Stimulated activated CD8-positive, alpha-beta memory T cell treated with anti-CD3 and anti-CD28 coated beads, Interleukin-7, amount 100 ng/mL, for 1 hour (primary cell): ENCODE data around the gene DCC.

Source experiments
- DNase-seq, 2 donors: peaks; one replicate each; pipeline ENCODE4 v3.0.0-alpha.2; 2020; ENCODE audit warnings: low read depth in 2 of 2

Gene DCC

DNA sequence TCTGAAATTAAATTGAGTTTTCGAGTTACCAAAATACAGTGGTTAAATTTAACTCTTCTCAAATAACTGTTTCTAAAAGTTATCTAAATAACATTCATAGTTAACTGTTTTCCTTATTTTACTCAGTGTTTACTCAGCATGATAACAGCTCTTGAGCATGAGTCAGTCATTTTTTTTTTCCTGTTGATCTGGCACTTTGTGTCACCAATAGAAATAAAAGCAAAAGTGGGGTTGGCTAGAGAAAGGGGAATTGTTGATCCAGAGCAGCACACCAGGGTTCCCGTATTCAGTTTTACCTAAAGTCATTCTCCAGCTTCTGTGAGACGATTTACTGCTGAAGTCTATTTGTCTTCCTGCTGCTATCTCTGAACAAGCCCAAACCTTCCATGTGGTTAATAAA is 851.6 kb downstream of the DCC start:
- no peak for DNase-seq

DNA sequence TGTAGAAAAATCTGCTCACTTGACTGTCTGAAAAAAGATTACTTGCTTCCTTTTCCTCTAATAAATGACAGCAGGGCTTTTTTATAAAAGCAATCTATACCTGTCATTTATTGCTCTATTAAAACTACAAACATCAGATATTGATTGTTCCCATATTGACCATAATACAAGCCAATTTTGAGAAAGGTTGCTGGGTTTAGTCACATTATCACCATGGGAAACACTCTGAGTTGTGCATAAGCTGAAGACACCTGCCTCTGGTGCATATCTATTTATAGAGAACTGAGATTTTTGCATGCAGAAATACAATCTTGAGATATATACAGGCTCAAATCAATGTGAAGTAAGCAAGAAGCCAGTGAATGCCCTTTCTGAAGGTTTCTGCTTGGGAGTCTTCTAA is 853.9 kb downstream of the DCC start:
- no peak for DNase-seq

DNA sequence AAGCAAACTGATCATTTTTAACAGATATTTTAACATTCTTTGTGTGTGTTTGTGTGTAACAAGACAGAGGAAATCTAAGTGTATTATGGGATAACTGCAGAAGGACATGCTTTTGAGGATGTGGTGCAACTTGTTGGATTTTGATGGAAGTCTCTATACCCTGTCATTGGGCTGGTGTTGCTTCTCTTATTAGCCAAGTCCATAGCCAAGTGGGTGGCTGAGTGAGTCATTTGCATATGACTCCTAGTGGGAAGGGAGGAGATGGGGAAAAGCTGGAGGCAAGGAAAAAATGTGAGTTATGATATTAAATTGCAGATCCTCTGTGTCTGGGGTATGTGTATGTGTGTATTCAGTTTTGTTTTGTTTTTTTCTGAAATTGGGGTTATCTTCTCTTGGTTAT is 879.9 kb downstream of the DCC start:
- DNase-seq = no peak

DNA sequence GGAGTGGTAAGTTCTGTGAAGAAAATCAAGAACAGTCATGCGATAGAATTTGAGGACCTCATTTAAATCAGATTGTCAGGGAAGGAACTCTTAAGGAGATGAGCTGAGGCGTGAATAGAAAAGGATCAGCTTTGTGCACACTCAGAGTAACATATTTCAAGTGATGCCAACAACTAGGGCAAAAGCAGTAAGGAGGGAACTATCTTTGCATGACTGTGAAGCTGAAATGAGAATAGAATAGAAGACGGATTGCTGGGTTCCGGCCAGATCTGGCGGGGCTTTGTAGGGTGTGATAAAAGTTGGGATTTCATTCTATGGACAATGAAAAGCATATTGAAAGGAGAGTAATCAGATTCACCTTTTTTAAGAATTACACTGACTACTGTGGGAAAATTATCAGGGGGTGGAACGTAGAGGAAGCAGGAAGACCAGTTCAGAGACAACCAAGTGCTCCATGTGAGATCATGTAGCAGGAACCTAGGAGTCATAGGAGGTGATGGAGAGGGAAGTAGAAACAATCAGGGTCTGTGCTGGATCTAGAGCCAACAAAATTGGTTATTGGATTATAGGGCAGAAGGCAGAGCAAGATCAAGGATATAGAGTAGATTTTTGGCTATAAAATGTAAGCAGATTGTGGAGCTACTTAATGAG is 884.3 kb downstream of the DCC start:
- DNase-seq = no peak

DNA sequence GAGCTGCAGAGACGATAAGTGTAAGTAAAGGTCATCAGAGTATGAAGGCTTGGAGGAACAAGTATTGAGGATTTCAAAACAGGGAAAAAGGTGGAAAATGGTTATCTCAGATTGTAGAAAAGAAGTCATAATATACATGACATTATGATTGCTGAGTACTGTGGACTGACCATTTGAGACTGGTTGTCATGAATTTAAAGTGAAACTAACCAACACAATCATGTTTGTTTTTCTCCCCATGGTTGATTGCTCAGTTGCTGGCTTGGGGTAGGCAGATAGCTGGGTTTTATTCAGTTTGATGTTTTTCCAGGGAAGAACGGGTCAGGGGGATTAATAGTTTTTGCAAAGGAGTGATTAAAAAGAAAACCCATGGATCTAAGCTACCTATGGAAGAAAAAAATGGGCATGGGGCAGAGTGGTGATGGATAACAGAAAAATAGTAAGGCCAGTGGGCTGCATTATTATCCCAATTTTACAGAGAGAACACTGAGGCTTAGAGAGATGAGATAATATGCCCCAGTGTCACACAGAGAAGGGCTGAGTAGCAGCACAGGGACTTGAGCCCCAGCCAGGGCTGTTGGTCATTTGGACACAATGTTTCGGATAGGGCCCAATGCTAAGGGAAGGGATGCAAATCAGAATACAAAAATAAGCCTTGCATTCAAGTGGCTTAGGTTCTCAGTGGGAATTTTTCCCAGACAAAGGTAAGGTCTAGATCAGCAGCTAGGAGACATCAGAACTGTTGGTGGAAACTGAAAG is 885.7 kb downstream of the DCC start:
- DNase-seq = no peak

DNA sequence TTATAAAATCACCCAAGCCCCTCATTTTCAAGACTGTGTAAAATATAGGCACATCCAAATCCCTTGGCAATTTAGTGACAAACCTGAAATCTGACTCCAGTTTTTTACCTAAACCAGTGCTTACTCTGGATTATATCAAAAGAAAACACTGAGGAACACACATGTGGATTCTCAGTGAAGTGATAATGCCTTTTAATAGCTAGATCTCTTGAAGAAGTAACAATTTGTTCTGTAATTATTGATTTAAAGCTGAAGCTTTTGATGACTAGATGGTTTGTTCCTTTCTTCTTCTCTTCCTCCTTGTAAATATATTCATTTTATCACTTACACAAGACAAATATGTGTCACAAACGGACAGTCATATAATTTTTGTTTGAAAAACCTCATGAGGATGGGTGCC is 894.6 kb downstream of the DCC start:
- DNase-seq = no peak

DNA sequence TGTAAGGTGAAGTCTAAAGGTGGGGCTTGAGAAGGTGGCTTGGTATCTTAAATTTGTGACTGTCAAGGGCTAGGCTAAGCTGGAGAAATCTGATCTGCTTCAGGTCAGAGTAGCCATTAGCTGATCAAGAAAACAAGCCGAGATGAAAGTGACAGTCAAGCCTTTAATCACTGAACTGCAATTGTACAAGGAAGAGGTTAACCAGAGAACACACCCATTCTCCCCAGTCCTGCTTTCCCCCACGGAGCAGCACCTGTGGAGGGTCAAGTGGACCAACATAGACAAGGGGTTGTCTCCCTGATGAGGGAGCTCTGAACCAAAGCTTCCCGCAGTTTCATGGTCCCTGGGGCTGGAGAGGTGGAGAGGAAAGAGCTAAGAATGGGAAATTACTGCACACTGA is 901.2 kb downstream of the DCC start:
- no peak for DNase-seq

DNA sequence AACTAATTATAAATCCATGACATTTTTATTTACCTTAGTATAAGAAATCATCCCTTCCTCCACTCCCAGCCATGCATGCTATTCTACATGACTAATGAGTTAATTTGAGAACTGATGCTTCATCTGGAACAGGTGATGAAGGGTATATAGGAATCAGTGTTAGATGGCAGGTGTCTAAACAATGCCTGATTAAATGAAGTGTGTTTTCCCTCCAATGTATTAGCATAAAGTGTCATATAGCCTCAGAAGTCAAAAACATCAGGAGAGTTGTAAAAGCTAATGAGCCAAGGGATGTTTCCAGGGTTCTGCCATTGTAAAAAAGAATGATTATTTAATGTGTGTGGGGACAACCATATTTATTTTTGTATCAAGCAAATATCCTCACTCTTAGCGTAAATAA is 913.8 kb downstream of the DCC start:
- no peak for DNase-seq

DNA sequence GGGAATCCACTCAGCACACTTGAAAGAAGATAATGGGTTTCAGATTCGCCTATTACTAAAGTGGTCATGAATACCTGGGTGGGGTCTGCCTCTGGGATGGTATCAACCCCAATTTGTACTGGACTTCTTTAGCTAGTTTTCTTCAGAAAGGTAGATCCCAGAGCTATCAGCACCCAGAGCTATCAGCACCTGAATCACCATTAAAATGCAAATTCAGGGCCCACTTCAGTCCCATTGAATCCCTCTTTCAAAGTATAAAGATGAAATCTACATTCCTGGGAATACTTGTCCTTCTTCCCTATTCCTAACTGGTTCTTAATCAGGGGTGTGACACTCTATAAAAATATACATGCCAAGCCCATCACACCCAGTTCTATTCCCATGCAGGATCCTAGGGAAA is 914.3 kb downstream of the DCC start:
- DNase-seq = no peak

DNA sequence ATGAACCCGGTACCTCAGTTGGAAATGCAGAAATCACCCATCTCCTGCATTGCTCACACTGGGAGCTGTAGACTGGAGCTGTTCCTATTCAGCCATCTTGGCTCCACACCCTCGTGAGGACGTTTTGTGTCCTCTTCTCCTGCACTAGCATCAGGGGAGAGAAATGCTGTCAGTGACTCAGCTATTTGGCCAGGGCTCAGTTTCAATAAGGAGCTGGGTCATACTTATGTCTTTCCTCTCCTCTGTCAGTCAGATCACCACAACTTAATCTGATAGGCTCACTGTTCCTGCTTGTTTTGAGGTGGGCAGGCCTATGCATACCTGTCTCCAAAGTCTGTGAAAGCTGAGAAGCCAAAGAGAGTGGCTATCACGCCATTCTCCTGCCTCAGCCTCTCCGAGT is 921.2 kb downstream of the DCC start:
- DNase-seq = no peak

DNA sequence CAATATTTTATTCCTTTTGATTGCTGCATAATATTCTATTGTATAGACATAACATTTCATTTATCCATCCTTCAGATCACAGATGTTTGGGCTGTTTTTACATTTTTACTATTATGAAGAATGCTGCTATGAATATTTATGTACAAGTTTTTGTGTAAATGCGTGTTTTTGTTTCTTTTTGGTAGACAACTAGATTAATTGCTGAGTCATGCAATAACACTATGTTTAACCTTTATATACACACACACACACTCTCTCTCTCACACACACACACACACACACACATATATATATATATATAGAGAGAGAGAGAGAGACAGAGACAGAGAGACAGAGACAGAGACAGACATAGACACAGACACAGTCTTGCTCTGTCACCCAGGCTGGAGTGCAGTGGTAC is 926.9 kb downstream of the DCC start:
- DNase-seq = no peak

DNA sequence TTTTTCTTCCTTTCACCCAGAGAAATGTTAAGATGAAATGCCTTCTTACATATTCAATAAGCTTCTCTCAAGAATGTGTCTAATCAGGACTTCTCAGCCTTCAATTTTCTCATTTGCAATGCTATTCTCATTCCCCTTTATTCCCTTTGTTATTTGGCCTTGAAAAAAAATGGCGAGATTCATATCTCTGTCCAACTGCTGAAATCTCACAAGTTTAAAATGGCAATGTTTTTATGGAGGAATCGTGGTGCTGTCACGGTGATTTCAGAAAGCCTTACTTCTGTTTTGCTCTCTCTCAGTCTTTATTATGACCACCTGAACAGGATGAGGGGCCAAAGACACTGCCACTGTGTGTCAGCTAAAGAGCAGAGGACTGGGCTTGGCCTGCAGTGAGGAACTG is 928.5 kb downstream of the DCC start:
- no peak for DNase-seq

DNA sequence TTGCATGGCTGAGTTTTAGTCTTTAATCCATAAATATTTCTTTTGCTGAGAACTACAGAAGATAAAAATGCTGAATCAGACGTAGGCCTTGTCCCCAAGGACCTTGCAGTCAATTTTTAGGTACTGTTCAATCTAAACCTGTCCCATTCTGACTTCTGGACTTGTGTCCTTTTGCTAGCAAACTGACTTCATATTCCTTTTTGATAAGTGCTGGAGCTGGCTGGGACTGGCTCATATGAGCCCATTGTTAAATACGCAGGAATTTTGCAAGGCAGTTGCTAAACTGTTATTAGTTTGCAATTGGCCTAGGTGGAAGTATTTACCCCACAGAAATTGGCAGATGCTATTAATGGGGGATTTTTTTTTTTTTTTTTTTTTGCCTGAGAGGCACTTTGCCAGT is 941.4 kb downstream of the DCC start:
- no peak for DNase-seq

DNA sequence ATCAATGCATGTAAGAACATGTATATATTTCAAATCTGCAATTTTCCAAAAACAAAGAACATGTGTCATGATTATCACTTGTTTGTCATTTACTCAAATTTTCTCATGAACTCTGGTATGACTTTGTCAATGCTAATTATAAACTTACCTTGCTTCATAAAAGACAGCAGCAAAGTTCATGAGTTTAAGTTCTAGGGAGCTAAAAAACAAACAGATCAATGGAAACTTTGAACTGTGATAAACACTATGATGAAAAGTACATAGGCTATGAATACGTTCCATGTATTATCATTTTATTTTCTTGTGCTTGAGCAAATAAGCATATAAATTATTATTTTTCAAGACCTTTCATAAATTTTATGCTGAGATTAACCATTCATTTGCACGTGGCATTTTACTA is 943.7 kb downstream of the DCC start:
- no peak for DNase-seq

DNA sequence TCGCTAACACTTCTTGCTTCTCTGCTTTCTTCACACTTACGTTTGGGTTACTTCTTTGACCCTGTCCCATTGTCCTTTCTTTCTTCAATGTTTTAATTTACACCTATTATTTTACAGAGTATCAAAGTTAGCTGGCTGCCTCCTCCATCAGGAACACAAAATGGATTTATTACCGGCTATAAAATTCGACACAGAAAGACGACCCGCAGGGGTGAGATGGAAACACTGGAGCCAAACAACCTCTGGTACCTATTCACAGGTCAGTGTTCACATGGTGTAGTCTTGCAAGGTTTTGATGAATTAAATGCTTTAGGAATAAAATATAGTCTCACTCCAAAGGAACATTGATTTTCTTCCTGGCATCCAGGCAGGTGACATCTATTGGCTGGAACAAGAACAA is 965.5 kb downstream of the DCC start:
- no peak for DNase-seq

DNA sequence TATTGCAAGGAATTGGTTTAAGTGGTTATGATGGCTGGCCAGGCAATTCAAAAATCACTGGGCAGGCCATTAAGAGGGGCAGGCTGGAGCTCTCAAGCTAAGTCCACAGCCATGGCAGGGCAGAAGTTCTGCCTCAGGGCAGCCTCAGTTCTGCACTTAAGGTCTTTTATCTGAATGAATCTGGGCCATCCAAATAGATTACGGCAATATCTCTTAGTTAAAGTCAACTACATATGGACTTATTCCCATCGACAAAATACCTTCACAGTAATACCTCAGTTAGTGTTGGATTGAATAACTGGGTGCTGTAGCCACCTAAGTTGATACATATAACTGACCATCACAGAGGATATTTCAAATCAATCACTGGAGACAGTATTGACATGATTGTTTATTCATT is 979.6 kb downstream of the DCC start:
- DNase-seq = no peak

DNA sequence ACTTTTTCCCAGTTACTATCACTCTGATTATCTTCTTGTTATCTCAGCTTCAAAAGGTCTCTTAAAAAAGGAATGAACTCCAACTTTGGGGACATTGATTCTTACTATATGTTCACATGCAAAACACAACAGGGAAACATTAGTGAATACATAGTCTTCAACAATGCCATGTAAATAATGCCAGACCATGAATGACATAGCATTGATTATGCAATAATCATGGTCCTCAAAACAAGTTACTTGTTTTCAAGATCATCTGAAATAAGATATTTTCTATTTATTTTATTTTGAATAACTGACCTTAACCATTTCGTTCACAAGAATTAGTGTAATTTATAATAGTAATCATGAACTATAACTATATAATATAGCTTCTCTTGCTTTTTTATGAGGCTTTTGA is 982.2 kb downstream of the DCC start:
- DNase-seq = no peak

DNA sequence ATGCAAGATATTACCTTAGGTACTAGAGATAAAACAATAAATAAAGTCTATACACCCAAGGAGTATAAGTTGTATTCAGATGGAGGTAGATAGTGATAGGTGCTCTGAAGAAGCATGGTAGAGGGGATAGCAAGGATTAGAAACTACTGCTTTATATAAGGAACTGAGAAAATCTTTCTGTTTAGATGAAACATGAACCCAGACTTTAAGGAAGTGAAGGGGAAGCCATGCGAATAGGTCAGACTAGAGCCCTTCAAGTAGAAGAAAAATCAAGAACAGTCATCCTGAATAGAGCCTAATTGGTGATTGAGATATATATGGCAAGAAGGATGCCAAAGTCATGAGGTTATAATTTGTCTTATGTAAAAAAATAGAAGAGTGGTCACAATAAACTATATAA is 984.4 kb downstream of the DCC start:
- no peak for DNase-seq

DNA sequence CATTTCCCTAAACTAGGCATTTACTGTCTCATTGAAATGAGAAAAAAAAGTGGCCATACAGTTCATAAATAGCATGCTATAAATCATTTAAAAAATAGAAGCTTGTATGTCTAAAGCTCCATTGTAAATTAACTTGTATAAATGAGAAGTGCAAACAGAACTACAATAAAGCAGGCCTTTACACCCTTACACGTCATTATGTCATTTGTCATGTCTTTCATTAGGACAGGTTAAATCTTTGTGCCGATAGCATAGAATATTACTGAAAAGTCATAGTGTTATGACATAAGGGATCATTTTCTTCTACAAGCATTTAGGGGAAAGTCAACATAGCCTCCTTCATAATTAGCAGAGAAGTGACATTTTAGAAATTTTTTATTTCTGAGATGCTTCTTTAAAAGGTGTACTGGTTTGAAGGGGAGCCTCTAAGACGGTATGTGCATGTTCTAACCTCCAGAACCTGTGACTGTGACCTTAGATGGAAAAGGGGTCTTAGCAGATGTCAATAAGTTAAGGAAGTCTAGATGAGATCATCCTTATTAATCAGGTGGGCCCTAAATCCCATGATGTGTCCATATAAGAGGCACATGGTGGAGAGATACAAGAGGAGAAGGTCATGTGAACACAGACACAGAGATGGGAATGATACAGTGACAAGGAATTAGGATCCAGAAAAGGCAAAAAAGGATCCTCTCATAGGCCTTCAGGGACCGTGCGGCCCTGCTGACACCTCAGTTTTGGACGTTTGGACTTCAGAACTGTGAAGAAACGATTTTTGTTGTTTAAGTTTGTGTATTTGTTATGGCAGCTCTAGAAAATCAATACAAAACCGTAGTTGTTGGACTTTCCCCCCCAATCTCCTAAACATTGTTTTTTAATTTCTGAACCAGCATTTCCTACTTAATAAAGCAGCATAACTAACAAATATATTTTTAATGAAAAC is 1020.8 kb downstream of the DCC start:
- no peak for DNase-seq

DNA sequence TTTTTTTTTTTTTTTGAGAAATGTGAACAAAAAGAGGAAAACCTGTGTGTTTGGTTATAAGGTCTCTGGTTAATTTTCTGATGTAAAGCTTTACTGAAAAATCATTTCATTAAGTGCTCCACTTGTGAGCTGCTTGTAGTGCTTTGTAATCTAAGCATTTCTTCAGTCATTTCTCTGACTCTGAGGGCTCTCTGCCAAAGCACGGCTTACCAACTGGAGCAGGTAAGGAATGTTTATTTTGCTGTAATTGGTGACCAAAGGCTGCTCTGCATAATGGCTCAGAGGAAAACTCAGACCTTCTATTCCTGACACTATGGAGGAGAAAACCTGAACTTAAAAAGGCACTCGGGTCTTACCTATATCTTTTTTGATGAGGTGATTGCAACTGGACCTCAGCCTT is 1035.6 kb downstream of the DCC start:
- no peak for DNase-seq

DNA sequence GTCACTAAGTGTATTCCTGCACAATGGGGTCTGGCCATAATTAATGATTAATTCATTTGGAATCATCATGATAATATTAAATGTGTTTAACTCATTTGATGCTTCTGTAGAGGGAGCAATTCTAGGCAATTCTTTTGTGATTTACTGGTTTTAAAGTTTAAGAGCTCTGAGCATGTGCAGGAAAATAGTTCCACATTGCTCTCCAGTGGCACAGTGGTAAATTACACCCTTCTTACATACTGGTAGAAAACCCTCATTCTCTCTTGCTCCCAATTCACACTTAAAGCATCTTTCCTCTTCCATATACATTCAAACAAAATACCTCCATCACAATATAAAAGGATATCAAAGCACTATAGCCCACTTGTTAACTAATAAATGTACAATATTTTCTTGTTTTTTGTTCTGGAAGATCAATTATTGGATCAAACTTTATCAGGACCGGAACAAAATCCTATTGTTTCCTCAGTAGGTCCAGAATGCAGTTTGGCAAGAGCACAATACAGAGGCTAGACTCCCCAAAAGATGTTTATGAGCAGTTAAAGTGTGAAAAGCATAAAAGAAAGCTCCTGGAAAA is 1040.2 kb downstream of the DCC start:
- DNase-seq = no peak

DNA sequence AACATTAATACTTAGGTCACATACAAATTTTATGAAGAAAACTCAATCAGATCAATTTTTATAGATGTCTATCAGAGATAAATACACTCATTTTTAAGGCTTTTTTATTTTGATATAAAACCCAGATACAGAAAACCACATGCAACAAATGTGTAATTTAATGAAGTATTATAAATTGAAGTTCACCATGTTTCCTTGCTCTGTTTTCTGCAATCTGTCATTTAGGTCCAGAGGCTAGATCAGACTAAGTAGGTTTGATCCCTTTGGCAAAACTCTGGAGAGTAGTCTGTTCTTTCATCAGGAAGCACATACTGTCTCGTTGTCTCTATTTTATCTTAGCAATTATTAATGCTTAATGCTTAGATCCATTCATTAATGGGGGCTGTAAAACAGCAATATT is 1042.9 kb downstream of the DCC start:
- no peak for DNase-seq
